GM21515 (cell line): Measurements from ENCODE around the gene GRM7.

Source experiments
- ATAC-seq: cut with Tn5 transposase; IDR thresholded peaks from one replicate; pipeline ENCODE4 v1.9.1; 2021; ENCODE audit not compliant: unreplicated experiment

GRM7 gene

GRCh38 chr3:7215706-7216105, 354.8 kb downstream of the GRM7 start:
- ATAC-seq: no peak

- no peak for ATAC-seq
Observed at GRCh38 chr3:7226393-7226792, 365.5 kb downstream of the GRM7 start.

- ATAC-seq: no peak
Observed at GRCh38 chr3:7238565-7239295, 377.8 kb downstream of the GRM7 start.

- ATAC-seq: no peak
Observed at GRCh38 chr3:7241584-7242302, 380.8 kb downstream of the GRM7 start.

GRCh38 chr3:7242303-7242635, 381.4 kb downstream of the GRM7 start:
- ATAC-seq: no peak

GRCh38 chr3:7249493-7250076, 388.7 kb downstream of the GRM7 start:
- no peak for ATAC-seq

- ATAC-seq: no peak
Observed at GRCh38 chr3:7254251-7254650, 393.3 kb downstream of the GRM7 start.

- ATAC-seq: no peak
Observed at GRCh38 chr3:7260975-7261374, 400.1 kb downstream of the GRM7 start.

- ATAC-seq: no peak
Observed at GRCh38 chr3:7263347-7264195, 402.7 kb downstream of the GRM7 start.

- ATAC-seq: no peak
Observed at GRCh38 chr3:7264196-7264526, 403.2 kb downstream of the GRM7 start.

- ATAC-seq: no peak
Observed at GRCh38 chr3:7265736-7266135, 404.8 kb downstream of the GRM7 start.

GRCh38 chr3:7266551-7266950, 405.6 kb downstream of the GRM7 start:
- ATAC-seq: no peak

- no peak for ATAC-seq
Observed at GRCh38 chr3:7270731-7271130, 409.8 kb downstream of the GRM7 start.

GRCh38 chr3:7271631-7272030, 410.7 kb downstream of the GRM7 start:
- ATAC-seq: no peak

- ATAC-seq: no peak
Observed at GRCh38 chr3:7272203-7272602, 411.3 kb downstream of the GRM7 start.

- no peak for ATAC-seq
Observed at GRCh38 chr3:7275396-7275795, 414.5 kb downstream of the GRM7 start.

GRCh38 chr3:7280318-7280717, 419.4 kb downstream of the GRM7 start:
- no peak for ATAC-seq

GRCh38 chr3:7282988-7283387, 422.1 kb downstream of the GRM7 start:
- ATAC-seq: no peak

- no peak for ATAC-seq
Observed at GRCh38 chr3:7285505-7285904, 424.6 kb downstream of the GRM7 start.

- no peak for ATAC-seq
Observed at GRCh38 chr3:7288133-7288532, 427.2 kb downstream of the GRM7 start.

GRCh38 chr3:7289121-7289520, 428.2 kb downstream of the GRM7 start:
- no peak for ATAC-seq
